Prostate gland (tissue), 2 donors: Measurements from ENCODE around the gene CSF2RB. TPM values are rescaled to one million over a fixed set of nuclear protein-coding genes. Genes with fewer than 3 reads are reported as not detected.

ENCODE experiments used
- DNase-seq: peaks from one replicate; pipeline ENCODE4 v3.0.0-alpha.2; 2019; ENCODE audit warnings: low spot score
- H3K27ac ChIP-seq, 2 donors: fragments of 200-600 bp; sonication (generic); 2 replicates each; pipeline ENCODE4 v1.5.1; 2017 to 2019
- H3K27me3 ChIP-seq: fragments of 200-600 bp; sonication (generic); replicated peaks from 2 replicates; pipeline ENCODE4 v1.5.1; 2019; ENCODE audit not compliant: insufficient read depth
- H3K36me3 ChIP-seq, 2 donors: fragments of 200-600 bp; sonication (generic); 1 replicate in 1 of 2; 2 replicates in 1 of 2; pipeline versions ENCODE4 v1.5.1 to v1.8.1; 2017 to 2019
- H3K4me1 ChIP-seq: fragments of 200-600 bp; sonication (generic); replicated peaks from 2 replicates; pipeline ENCODE4 v1.5.1; 2019
- H3K4me3 ChIP-seq, 2 donors: fragments of 200-600 bp; sonication (generic); 2 replicates each; pipeline ENCODE4 v1.5.1; 2017 to 2019
- H3K9me3 ChIP-seq: fragments of 200-600 bp; sonication (generic); 2 replicates; pipeline ENCODE4 v1.5.1; 2017
- CTCF ChIP-seq, 4 experiments: fragments of 200-600 bp in 2 of 4; fragments of 450-650 bp in 2 of 4; sonication (generic) in 2 of 4; IDR thresholded peaks; 1 replicate in 3 of 4; 2 replicates in 1 of 4; pipeline ENCODE4 v1.5.1; 2016 to 2019; ENCODE audit warnings: antibody characterized with exemption in 4 of 4, mild to moderate bottlenecking in 2 of 4, moderate library complexity in 2 of 4
- POLR2A ChIP-seq: fragments of 450-650 bp; IDR thresholded peaks from one replicate; pipeline ENCODE4 v1.6.1; 2016; ENCODE audit warnings: antibody characterized with exemption, mild to moderate bottlenecking
- POLR2AphosphoS5 ChIP-seq: sonication (generic); formaldehyde crosslinking; IDR thresholded peaks from one replicate; pipeline ENCODE4 v1.6.1; 2017; ENCODE audit warnings: antibody characterized with exemption
- WGBS: methylation state at CpG from one replicate; pipeline ENCODE4 v1.1.5; 2018; 5-methylcytosine and 5-hydroxymethylcytosine counted together
- intact Hi-C: fragments of 100-400 bp; cut with DNase I; formaldehyde crosslinking; loops from one replicate; pipeline ENCODE4 v1.14.2; 2022
- total RNA-seq, 2 donors: library from RNA; depleted of rRNA; stranded (reverse); fragments of >200 nt; gene quantifications; one replicate each; pipeline ENCODE4 v1.1.0, GENCODE V29; 2016

CSF2RB gene
- total RNA-seq, 2 donors from 2014 or later, result 1.1 to 3.2 TPM

- 84% methylated on average over 4 of the region's 4 CpGs for WGBS
- H3K4me1 ChIP-seq, result no peaks in the 10 kb centered on the region
- no peaks in the 10 kb centered on the region for H3K36me3 ChIP-seq
- DNase-seq, result no peak
- no peak for TF ChIP-seq POLR2A
- TF ChIP-seq CTCF (IDR thresholded peaks at IDR 0.05), result no peak
- TF ChIP-seq POLR2AphosphoS5, result no peak
- H3K4me3 ChIP-seq, result no peak overlapping the region
- no peaks in the 10 kb centered on the region for H3K27me3 ChIP-seq
- intact Hi-C loops, result no loop called here
- no peaks in the 10 kb centered on the region for H3K9me3 ChIP-seq
- H3K27ac ChIP-seq, result no peak overlapping the region
Observed at GRCh38 chr22:36887162-36887561, 26.3 kb upstream of the CSF2RB start.

GRCh38 chr22:36891646-36892045 is 21.8 kb upstream of the CSF2RB start:
- TF ChIP-seq POLR2A, result no peak
- no peak for TF ChIP-seq POLR2AphosphoS5
- no peak for TF ChIP-seq CTCF (IDR thresholded peaks at IDR 0.05)
- Histone ChIP-seq H3K4me3 (no peak overlapping the region), H3K36me3 (no peaks in the 10 kb centered on the region), H3K27me3 (no peaks in the 10 kb centered on the region), H3K4me1 (no peaks in the 10 kb centered on the region), H3K27ac (no peak overlapping the region), H3K9me3 (no peaks in the 10 kb centered on the region)
- no peak for DNase-seq
- WGBS, result 64% methylated on average over 1 of the region's 1 CpG
- intact Hi-C loops, result no loop called here

- TF ChIP-seq POLR2AphosphoS5 (no peak), POLR2A (no peak), CTCF (IDR thresholded peaks at IDR 0.05) (no peak)
- DNase-seq, result no peak
- no peak overlapping the region for H3K4me3 ChIP-seq
- H3K27me3 ChIP-seq, result no peaks in the 10 kb centered on the region
- intact Hi-C loops, result no loop called here
- 38% methylated on average over 2 of the region's 2 CpGs for WGBS
- H3K27ac ChIP-seq, result no peak overlapping the region
- no peaks in the 10 kb centered on the region for H3K36me3 ChIP-seq
- H3K9me3 ChIP-seq, result no peaks in the 10 kb centered on the region
- H3K4me1 ChIP-seq, result no peaks in the 10 kb centered on the region
Observed at GRCh38 chr22:36892292-36892691, 21.1 kb upstream of the CSF2RB start.

- H3K27me3 ChIP-seq, result no peaks in the 10 kb centered on the region
- intact Hi-C loops, result no loop called here
- DNase-seq, result no peak
Observed at GRCh38 chr22:36893262-36893661, 20.2 kb upstream of the CSF2RB start.

More at GRCh38 chr22:36893262-36893661, 20.2 kb upstream of the CSF2RB start:
- Histone ChIP-seq H3K4me3 (no peak overlapping the region), H3K9me3 (no peaks in the 10 kb centered on the region), H3K36me3 (no peaks in the 10 kb centered on the region), H3K27ac (no peak overlapping the region), H3K4me1 (no peaks in the 10 kb centered on the region)
- TF ChIP-seq POLR2A, result no peak
- no peak for TF ChIP-seq POLR2AphosphoS5
- TF ChIP-seq CTCF (IDR thresholded peaks at IDR 0.05), result no peak
- WGBS, result 57% methylated on average over 3 of the region's 3 CpGs
